Epidermal melanocyte (primary cell): ENCODE results near the gene RXFP1.
A peak's percentile ranks its signal among the peaks of the same experiment; 100 is the strongest.

Experiments used
- DNase-seq: peaks from one replicate; pipeline ENCODE4 v3.0.0; 2011; ENCODE audit warnings: low spot score; ENCODE audit not compliant: insufficient read length

The RXFP1 gene

DNA sequence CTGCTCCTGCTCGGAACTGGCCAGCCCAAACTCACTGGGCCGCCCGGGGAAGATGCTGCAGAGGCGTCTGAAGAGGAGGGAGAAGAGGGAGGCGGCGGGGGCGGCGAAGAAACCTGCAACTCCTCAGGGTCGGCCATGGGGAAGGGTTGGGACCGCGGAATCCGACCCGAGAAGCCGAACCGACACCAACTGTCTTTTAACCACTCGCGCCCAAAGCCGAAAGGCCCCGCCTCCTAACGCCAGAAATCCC, 149.9 kb downstream of the RXFP1 start, which contains the start of gene C4orf46:
Gene C4orf46 (minus strand): TSS at position 223 of the 250 bp plus-strand sequence. CDS start 86 bp downstream, at position 137.
- DNase-seq: no peak

DNA sequence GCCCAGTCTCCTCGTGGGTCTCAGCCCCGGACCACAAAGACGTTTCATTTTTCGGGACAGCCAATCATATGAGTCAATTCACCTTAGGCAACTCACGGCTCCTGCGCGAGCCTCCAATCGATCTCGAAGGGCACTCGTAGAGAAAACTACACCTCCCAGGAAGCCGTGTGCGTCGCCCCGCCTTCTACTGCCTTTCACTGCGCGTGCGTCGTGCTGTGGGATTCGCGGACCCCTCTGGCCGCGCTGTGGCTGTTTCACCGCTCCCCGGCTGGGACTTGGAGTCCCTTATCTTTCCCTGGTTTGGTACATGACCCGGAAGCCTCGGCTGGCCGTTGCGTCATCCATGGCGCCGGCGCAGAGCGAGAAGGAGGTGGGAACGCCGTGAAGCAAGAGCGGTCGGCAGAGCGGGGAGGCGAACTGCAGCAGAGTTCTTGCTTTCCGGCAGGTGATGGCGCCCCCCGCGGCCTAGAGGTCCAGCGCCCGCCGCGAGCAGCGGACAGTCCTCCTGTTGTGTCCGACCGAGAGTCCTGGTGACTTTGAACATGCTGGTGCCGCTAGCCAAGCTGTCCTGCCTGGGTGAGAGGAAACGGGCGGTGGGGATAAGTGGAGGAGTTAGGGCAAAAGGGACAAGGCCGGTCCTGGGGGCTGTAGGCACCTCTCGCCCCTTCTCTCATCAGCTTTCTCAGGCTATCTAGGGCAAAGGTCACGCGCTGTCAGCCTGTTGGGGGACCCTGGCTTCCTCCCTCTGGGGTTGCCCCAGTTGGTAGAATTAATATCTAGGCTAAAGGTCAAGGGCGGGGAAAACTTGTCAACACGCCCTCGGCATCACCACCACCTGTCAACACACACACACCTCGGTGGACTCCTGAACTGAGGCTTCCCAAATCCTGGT, 150.5 kb downstream of the RXFP1 start, which contains the start of gene ETFDH:
Gene ETFDH (plus strand): TSS at position 382 of the 892 bp plus-strand sequence. CDS start 161 bp downstream, at position 543.
- peak; percentile 94 for DNase-seq

DNA sequence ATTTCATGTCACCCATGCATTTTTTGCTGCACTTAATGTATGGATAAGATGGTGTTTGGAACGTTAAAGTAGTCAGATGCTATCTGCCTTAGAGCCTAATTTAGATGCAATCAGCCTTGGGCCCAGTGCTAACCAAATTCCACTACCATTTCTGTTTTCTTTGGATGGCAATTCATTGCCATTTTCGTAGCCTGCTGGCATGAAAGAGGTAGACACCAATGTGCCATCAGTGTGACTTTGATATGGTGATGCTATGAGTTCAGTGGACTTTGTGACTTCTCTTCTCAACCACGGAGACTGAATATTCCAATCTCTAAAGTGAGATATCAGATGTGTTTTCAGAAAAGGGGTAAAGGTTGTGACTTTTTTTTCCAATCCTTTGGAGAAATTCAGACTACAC, 152.0 kb downstream of the RXFP1 start:
- DNase-seq: no peak

DNA sequence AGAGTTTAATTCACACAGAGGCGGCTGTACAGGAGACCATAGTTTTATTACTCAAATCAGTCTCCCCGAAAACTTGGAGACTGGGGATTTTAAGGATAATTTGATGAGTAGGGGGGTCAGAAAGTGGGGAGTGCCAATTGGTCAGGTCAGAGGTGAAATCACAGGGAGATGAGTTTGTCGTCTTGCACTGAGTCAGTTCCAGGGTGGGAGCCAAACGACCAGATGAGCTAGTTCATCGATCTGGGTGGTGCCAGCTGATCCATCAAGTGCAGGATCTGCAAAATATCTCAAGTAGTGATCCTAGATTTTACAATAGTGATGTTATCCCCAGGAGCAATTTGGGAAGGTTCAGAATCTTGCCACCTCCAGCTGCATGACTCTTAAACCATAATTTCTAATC, 154.4 kb downstream of the RXFP1 start:
- DNase-seq: no peak

DNA sequence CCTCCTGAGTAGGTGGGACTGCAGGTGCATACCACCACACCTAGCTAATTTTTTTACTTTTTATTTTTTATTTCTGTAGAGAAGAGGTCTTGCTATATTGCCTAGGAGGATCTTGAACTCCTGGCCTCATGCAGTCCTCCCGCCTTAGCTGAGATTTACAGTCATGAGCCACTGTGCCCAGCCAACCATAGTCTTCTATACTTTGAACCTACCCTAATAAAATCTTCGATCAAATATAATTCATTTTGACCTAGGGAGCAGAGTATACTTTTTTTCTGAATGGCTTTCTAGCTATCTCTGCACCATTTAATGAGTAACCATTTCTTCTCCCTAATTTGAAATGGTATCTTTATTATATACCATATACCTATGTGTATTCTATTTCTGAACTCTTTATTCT, 157.1 kb downstream of the RXFP1 start:
- DNase-seq: no peak

DNA sequence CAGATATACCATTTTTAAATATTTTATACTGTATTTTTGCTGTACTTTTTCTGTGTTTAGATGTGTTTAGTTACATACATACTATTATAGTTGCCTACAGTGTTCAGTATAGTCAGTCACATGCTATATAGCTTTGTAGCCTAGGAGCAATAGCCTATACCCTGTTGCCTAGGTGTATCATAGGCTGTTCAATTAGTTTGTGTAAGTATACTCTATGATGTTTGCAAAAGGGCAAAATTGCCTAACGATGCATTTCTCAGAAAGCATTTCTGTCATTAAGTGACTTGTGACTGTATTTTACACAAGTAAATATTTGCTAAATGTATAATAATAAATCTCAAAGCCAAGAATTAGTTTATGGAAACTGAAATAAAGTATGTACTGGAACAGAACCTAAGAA, 159.9 kb downstream of the RXFP1 start:
- no peak for DNase-seq

DNA sequence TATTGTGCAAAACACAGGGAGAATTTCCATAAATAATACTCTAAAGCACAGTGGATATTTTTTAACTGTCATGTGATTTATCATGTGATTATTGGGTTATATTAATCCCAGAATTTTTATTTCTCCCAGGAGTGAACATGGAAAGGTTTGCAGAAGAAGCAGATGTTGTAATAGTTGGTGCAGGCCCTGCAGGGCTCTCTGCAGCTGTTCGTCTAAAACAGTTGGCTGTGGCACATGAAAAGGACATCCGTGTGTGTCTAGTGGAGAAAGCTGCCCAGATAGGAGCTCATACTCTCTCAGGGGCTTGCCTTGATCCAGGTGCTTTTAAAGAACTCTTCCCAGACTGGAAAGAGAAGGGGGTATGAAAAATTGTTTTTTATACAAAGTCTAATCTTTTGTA, 160.4 kb downstream of the RXFP1 start:
- no peak for DNase-seq

DNA sequence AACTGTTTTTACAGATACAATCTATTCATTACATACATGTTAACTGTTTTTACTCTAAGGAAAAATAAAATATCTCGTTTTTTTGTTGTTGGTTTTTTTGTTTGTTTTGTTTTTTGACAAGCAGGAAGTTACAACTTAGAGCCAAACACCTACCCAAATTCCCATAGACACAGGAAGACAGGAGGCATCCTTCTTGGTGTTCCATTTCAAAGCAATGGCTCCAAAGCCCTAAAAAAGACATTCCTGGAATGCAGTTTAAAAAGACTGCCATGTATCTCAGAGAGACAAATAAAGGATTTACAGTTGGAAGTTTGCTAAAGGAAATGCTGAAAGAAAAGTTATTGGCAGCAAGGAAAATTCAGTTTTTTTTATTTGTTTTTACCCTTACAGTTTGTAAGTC, 167.1 kb downstream of the RXFP1 start:
- DNase-seq: no peak
